Left ventricle myocardium superior (tissue), 1 donor: ENCODE measurements around the gene NIT2. TPM values are rescaled to one million over a fixed set of nuclear protein-coding genes. Genes with fewer than 3 reads are reported as not detected.

Experiments
- total RNA-seq: library from RNA; stranded (reverse); fragmentation: NEBNext Ultra II Directional; extraction: Animal tissue kit (Norgen Biotek cat#: 25700); gene quantifications from one replicate; pipeline ENCODE4 v1.2.1, GENCODE V29; 2021
- donor health status: DM: no; HTN: yes; CAD: no; lungs with severe emphysema.

The NIT2 gene
- total RNA-seq, 1 donor from 2014 or later, result 47.3 TPM

Other genes starting within 250 kb of the NIT2 start
- gene FILIP1L, start 220.3 kb upstream of the NIT2 start, total RNA-seq, result 28.6 TPM
- gene TBC1D23, start 73.8 kb upstream of the NIT2 start, total RNA-seq, result 31.3 TPM
- 69.2 TPM for gene TOMM70, start 66.3 kb downstream of the NIT2 start, total RNA-seq
- 2.8 TPM for gene LNP1, start 66.8 kb downstream of the NIT2 start, total RNA-seq
- gene TMEM45A, start 157.9 kb downstream of the NIT2 start, total RNA-seq, result 3.2 TPM